ENCODE data around the gene ZNF444. TPM values are rescaled to one million over a fixed set of nuclear protein-coding genes. Genes with fewer than 3 reads are reported as not detected.

The ZNF444 gene
- total RNA-seq, 1 donor from 2014 or later, result 33.1 TPM

GRCh38 chr19:56120002-56120370, 21.1 kb upstream of the ZNF444 start:
- no peak for TF ChIP-seq CTCF (IDR thresholded peaks at IDR 0.05)
- peak overlapping the region; percentile 83 for H3K4me3 Mint-ChIP-seq (ENCODE audit: unreplicated experiment)
- H3K36me3 Mint-ChIP-seq (ENCODE audit: low read depth), result no peaks in the 10 kb centered on the region
- H3K4me1 Mint-ChIP-seq (ENCODE audit: low read depth), result peaks cover 23% of the 10 kb centered on the region
- H3K9me3 Mint-ChIP-seq (ENCODE audit: low read depth), result no peaks in the 10 kb centered on the region
- H3K27me3 Mint-ChIP-seq (ENCODE audit: low read depth), result no peaks in the 10 kb centered on the region
- no peak for DNase-seq (ENCODE audit: low spot score)
- peak overlapping the region; percentile 92 for H3K27ac Mint-ChIP-seq (ENCODE audit: unreplicated experiment)

- Mint-ChIP-seq H3K27ac (ENCODE audit: unreplicated experiment) (peak overlapping the region; percentile 89), H3K27me3 (ENCODE audit: low read depth) (no peaks in the 10 kb centered on the region), H3K36me3 (ENCODE audit: low read depth) (no peaks in the 10 kb centered on the region), H3K4me1 (ENCODE audit: low read depth) (peaks cover 23% of the 10 kb centered on the region), H3K9me3 (ENCODE audit: low read depth) (no peaks in the 10 kb centered on the region), H3K4me3 (ENCODE audit: unreplicated experiment) (peak overlapping the region; percentile 83)
- no peak for DNase-seq (ENCODE audit: low spot score)
- TF ChIP-seq CTCF (IDR thresholded peaks at IDR 0.05), result peak; percentile 53
Measured at GRCh38 chr19:56120371-56121179, 20.5 kb upstream of the ZNF444 start.

- no peak for TF ChIP-seq CTCF (IDR thresholded peaks at IDR 0.05)
- Mint-ChIP-seq H3K27ac (ENCODE audit: unreplicated experiment) (peak within 1 kb of the TSS; percentile 92), H3K36me3 (ENCODE audit: low read depth) (no peaks in the 10 kb centered on the region), H3K4me3 (ENCODE audit: unreplicated experiment) (peak within 1 kb of the TSS; percentile 83), H3K9me3 (ENCODE audit: low read depth) (no peaks in the 10 kb centered on the region), H3K4me1 (ENCODE audit: low read depth) (peaks cover 23% of the 10 kb centered on the region), H3K27me3 (ENCODE audit: low read depth) (no peaks in the 10 kb centered on the region)
- peak; percentile 100 for DNase-seq (ENCODE audit: low spot score)
Measured at GRCh38 chr19:56121180-56122167, 19.6 kb upstream of the ZNF444 start, which contains the start of gene ZNF787. Gene ZNF787, minus strand, starts transcription at chr19:56121295. Its CDS starts 18,078 bp downstream, at chr19:56103217.

GRCh38 chr19:56123266-56123891, 17.7 kb upstream of the ZNF444 start:
- Mint-ChIP-seq H3K9me3 (ENCODE audit: low read depth) (no peaks in the 10 kb centered on the region), H3K4me1 (ENCODE audit: low read depth) (peaks cover 20% of the 10 kb centered on the region), H3K27ac (ENCODE audit: unreplicated experiment) (no peak overlapping the region), H3K36me3 (ENCODE audit: low read depth) (no peaks in the 10 kb centered on the region), H3K27me3 (ENCODE audit: low read depth) (no peaks in the 10 kb centered on the region), H3K4me3 (ENCODE audit: unreplicated experiment) (no peak overlapping the region)
- no peak for TF ChIP-seq CTCF (IDR thresholded peaks at IDR 0.05)
- no peak for DNase-seq (ENCODE audit: low spot score)

- Mint-ChIP-seq H3K36me3 (ENCODE audit: low read depth) (no peaks in the 10 kb centered on the region), H3K27me3 (ENCODE audit: low read depth) (no peaks in the 10 kb centered on the region), H3K4me1 (ENCODE audit: low read depth) (peaks cover 10% of the 10 kb centered on the region), H3K9me3 (ENCODE audit: low read depth) (no peaks in the 10 kb centered on the region), H3K27ac (ENCODE audit: unreplicated experiment) (no peak overlapping the region), H3K4me3 (ENCODE audit: unreplicated experiment) (no peak overlapping the region)
- no peak for TF ChIP-seq CTCF (IDR thresholded peaks at IDR 0.05)
- no peak for DNase-seq (ENCODE audit: low spot score)
Measured at GRCh38 chr19:56124578-56124977, 16.5 kb upstream of the ZNF444 start.

All from chondrocyte (in vitro differentiated cells).